ENCODE measurements around the gene CELSR1.

- TF ChIP-seq, protein P1, sequence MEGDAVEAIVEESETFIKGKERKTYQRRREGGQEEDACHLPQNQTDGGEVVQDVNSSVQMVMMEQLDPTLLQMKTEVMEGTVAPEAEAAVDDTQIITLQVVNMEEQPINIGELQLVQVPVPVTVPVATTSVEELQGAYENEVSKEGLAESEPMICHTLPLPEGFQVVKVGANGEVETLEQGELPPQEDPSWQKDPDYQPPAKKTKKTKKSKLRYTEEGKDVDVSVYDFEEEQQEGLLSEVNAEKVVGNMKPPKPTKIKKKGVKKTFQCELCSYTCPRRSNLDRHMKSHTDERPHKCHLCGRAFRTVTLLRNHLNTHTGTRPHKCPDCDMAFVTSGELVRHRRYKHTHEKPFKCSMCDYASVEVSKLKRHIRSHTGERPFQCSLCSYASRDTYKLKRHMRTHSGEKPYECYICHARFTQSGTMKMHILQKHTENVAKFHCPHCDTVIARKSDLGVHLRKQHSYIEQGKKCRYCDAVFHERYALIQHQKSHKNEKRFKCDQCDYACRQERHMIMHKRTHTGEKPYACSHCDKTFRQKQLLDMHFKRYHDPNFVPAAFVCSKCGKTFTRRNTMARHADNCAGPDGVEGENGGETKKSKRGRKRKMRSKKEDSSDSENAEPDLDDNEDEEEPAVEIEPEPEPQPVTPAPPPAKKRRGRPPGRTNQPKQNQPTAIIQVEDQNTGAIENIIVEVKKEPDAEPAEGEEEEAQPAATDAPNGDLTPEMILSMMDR (IDR thresholded peaks at IDR 0.05 in 2 of 3, conservative IDR thresholded peaks at IDR 0.05 in 1 of 3; ENCODE audit: borderline replicate concordance in 1 of 3, insufficient read depth in 1 of 3, low read depth in 2 of 3, low read length in 2 of 3): no peak
- TF ChIP-seq POLR2A (IDR thresholded peaks at IDR 0.05; ENCODE audit: borderline replicate concordance, extremely low read depth, insufficient read depth, insufficient read length) (no peak), EZH2 (IDR thresholded peaks at IDR 0.05) (no peak), RAD21 (IDR thresholded peaks at IDR 0.05; ENCODE audit: low read depth) (no peak)
Measured at GRCh38 chr22:46381142-46381541, 156.3 kb downstream of the CELSR1 start.
